Transverse colon (tissue), 3 donors: Measurements from ENCODE around the gene CRKL.
"Not testable (repeated sequence)": the region's sequence is repeated elsewhere in the genome, so short reads cannot be mapped to it uniquely, and the experiment has no call there.

Experiments used
- CTCF ChIP-seq, 5 experiments: fragments of 200-600 bp in 3 of 5; fragments of 450-650 bp in 2 of 5; sonication (generic) in 3 of 5; IDR thresholded peaks; 1 replicate in 2 of 5; 2 replicates in 3 of 5; pipeline ENCODE4 v1.5.1; 2016 to 2017; ENCODE audit warnings: antibody characterized with exemption in 5 of 5, inconsistent platforms in 3 of 5, mild to moderate bottlenecking in 2 of 5, moderate library complexity in 1 of 5
- EP300 ChIP-seq: sonication (generic); formaldehyde crosslinking; IDR thresholded peaks from one replicate; pipeline ENCODE4 v1.6.1; 2017; ENCODE audit warnings: antibody characterized with exemption, low read depth

- not testable (repeated sequence) for TF ChIP-seq CTCF (IDR thresholded peaks at IDR 0.05); EP300
Observed at GRCh38 chr22:20935049-20935448, 17.8 kb downstream of the CRKL start.
